GM21723 (cell line): Measurements from ENCODE around the gene FERMT2.

Source experiments
- ATAC-seq: cut with Tn5 transposase; IDR thresholded peaks from one replicate; pipeline ENCODE4 v1.9.1; 2021; ENCODE audit warnings: mild to moderate bottlenecking, moderate library complexity; ENCODE audit not compliant: unreplicated experiment

FERMT2 gene

GRCh38 chr14:52950898-52951680 is at the start of gene FERMT2:
FERMT2 (minus strand) TSS chr14:52951050; CDS start chr14:52950568, 482 bp downstream.
- ATAC-seq: peak; percentile 65

GRCh38 chr14:52998376-52999015 is 47.6 kb upstream of the FERMT2 start:
- ATAC-seq: no peak

- no peak for ATAC-seq
Observed at GRCh38 chr14:52996493-52996892, 45.6 kb upstream of the FERMT2 start.

- ATAC-seq: no peak
Observed at GRCh38 chr14:52995998-52996397, 45.1 kb upstream of the FERMT2 start.

GRCh38 chr14:52992236-52992870 is 41.5 kb upstream of the FERMT2 start:
- ATAC-seq: no peak

- no peak for ATAC-seq
Observed at GRCh38 chr14:52988139-52988538, 37.3 kb upstream of the FERMT2 start.

- ATAC-seq: no peak
Observed at GRCh38 chr14:52987514-52987913, 36.7 kb upstream of the FERMT2 start.

GRCh38 chr14:52987042-52987441 is 36.2 kb upstream of the FERMT2 start:
- ATAC-seq: no peak

GRCh38 chr14:52977798-52978197 is 26.9 kb upstream of the FERMT2 start:
- no peak for ATAC-seq

- no peak for ATAC-seq
Observed at GRCh38 chr14:52974406-52974805, 23.6 kb upstream of the FERMT2 start.

GRCh38 chr14:52961060-52961639 is 10.3 kb upstream of the FERMT2 start:
- ATAC-seq: peak; percentile 59

- ATAC-seq: no peak
Observed at GRCh38 chr14:52960627-52961026, 9.8 kb upstream of the FERMT2 start.

- no peak for ATAC-seq
Observed at GRCh38 chr14:52954346-52955214, 3.7 kb upstream of the FERMT2 start.

- no peak for ATAC-seq
Observed at GRCh38 chr14:52951681-52952554, 1.1 kb upstream of the FERMT2 start.

- peak; percentile 41 for ATAC-seq
Observed at GRCh38 chr14:52950410-52950897, 396 bp downstream of the FERMT2 start.

GRCh38 chr14:52949711-52950409 is 990 bp downstream of the FERMT2 start:
- no peak for ATAC-seq

- ATAC-seq: no peak
Observed at GRCh38 chr14:52949249-52949648, 1.6 kb downstream of the FERMT2 start.

- no peak for ATAC-seq
Observed at GRCh38 chr14:52948836-52949235, 2.0 kb downstream of the FERMT2 start.

- ATAC-seq: no peak
Observed at GRCh38 chr14:52948039-52948438, 2.8 kb downstream of the FERMT2 start.
